Small intestine (tissue), 7 donors: Measurements from ENCODE around the gene KIAA1217. TPM values are rescaled to one million over a fixed set of nuclear protein-coding genes. Genes with fewer than 3 reads are reported as not detected.

Experiments used
- DNase-seq, 2 donors: peaks; one replicate each; pipeline versions ENCODE4 v3.0.0 to v3.0.0-alpha.2; 2013
- FAIRE-seq: peaks from 2 replicates; lab custom pipeline; 2012; peaks lifted over from hg19 to GRCh38; lab: Jason Lieb, UNC
- H3K27ac ChIP-seq, 3 donors: one replicate each; pipeline ENCODE4 v1.5.1; 2013; ENCODE audit warnings: low read length in 2 of 3, mild to moderate bottlenecking in 2 of 3, control low read depth in 1 of 3, inconsistent platforms in 1 of 3, low read depth in 1 of 3, moderate library complexity in 1 of 3
- H3K27me3 ChIP-seq, 3 donors: one replicate each; pipeline ENCODE4 v1.6.1; 2013; ENCODE audit warnings: low read length in 3 of 3, inconsistent platforms in 1 of 3; ENCODE audit not compliant: control insufficient read depth in 3 of 3, insufficient read depth in 3 of 3
- H3K36me3 ChIP-seq, 3 donors: one replicate each; pipeline ENCODE4 v1.6.1; 2013; ENCODE audit warnings: low read length in 3 of 3, inconsistent platforms in 1 of 3, low read depth in 1 of 3, mild to moderate bottlenecking in 1 of 3, moderate library complexity in 1 of 3; ENCODE audit not compliant: control insufficient read depth in 3 of 3, insufficient read depth in 2 of 3
- H3K4me1 ChIP-seq, 3 donors: one replicate each; pipeline ENCODE4 v1.6.1; 2013; ENCODE audit warnings: low read length in 2 of 3, inconsistent platforms in 1 of 3, low read depth in 1 of 3, mild to moderate bottlenecking in 1 of 3, moderate library complexity in 1 of 3; ENCODE audit not compliant: control insufficient read depth in 3 of 3, insufficient read depth in 2 of 3
- H3K4me3 ChIP-seq, 3 donors: one replicate each; pipeline ENCODE4 v1.5.1; 2013; ENCODE audit warnings: low read length in 3 of 3, control low read depth in 1 of 3, inconsistent platforms in 1 of 3, low read depth in 1 of 3, mild to moderate bottlenecking in 1 of 3, moderate library complexity in 1 of 3
- H3K9me3 ChIP-seq, 2 donors: one replicate each; pipeline ENCODE4 v1.6.1; 2013; ENCODE audit warnings: low read depth in 1 of 2, low read length in 1 of 2; ENCODE audit not compliant: control insufficient read depth in 2 of 2, insufficient read depth in 1 of 2
- WGBS, 3 donors: extraction: QIAGEN DNeasy Blood & Tissue Kit; methylation state at CpG; one replicate each; pipeline ENCODE4 v1.1.7; 2013; 5-methylcytosine and 5-hydroxymethylcytosine counted together
- polyA plus RNA-seq, 4 donors: library from polyadenylated mRNA; stranded (reverse) in 3 of 4; unstranded in 1 of 4; fragments of 200-250 nt in 3 of 4; fragments of 120-200 nt in 1 of 4; gene quantifications; one replicate each; pipeline versions ENCODE4 v1.2.1 to v1.2.3, GENCODE V29; 2013
- donor health status: healthy with polysubstance abuse.
- donor health status: control.
- donor health status: control.
- donor health status: Bipolar disorder and iron deficiency.
- donor health status: healthy.

KIAA1217 gene
- polyA plus RNA-seq, 4 donors: 9.0 to 55.1 (median 11.0) TPM

DNA sequence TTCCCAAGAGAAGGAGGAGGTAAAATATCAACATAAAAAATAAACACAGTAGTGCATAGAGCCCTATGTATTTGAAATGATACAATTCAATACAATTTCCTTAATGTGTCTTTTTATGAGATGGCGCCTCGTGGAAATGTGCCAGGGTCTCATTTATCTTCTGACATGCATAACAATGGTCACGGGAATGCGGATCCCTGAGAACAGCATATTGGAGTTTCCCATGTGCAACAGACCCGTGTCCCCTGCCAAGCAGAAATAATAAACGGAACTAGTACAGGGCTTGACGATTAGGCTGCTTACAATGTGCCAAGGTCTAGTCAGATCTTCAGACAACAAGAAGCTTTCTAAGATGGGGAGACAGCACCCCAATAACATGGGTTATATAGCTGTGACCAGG lies 296.8 kb downstream of the KIAA1217 start:
- Histone ChIP-seq H3K27me3 (no peaks in the 10 kb centered on the region), H3K4me1 (peaks cover 0 to 9% (median 0%) of the 10 kb centered on the region in 3 donors), H3K36me3 (peaks cover 3 to 44% (median 4%) of the 10 kb centered on the region in 3 donors), H3K4me3 (no peak overlapping the region), H3K9me3 (no peaks in the 10 kb centered on the region), H3K27ac (no peak overlapping the region)
- FAIRE-seq: no peak
- 77 to 83% (median 83%) methylated on average over 7 of the region's 7 CpGs for WGBS, 3 donors
- no peak for DNase-seq

DNA sequence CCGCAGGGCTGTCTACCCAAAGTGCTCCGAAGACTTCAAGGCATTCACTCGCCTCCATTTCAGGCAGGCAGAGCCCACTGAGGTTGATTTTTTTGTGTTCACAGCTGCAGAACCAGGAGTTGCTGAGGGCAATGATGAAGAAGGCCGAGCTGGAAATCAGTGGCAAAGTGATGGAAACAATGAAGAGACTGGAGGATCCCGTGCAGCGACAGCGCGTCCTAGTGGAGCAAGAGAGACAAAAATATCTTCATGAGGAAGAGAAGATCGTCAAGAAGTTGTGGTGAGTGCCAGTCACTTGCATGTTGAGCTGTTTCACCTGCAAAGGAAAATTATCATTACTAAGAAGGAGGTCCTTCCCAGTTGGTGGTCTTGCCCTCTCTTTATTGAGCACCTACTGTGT lies 304.2 kb downstream of the KIAA1217 start:
- WGBS, 3 donors: 78 to 89% (median 82%) methylated on average over 9 of the region's 9 CpGs
- no peak overlapping the region for H3K4me3 ChIP-seq
- no peak overlapping the region for H3K27ac ChIP-seq
- H3K36me3 ChIP-seq: peaks cover 0 to 39% (median 1%) of the 10 kb centered on the region in 3 donors
- H3K27me3 ChIP-seq: no peaks in the 10 kb centered on the region
- FAIRE-seq (no peak), DNase-seq (no peak)
- H3K4me1 ChIP-seq: no peaks in the 10 kb centered on the region
- no peaks in the 10 kb centered on the region for H3K9me3 ChIP-seq

DNA sequence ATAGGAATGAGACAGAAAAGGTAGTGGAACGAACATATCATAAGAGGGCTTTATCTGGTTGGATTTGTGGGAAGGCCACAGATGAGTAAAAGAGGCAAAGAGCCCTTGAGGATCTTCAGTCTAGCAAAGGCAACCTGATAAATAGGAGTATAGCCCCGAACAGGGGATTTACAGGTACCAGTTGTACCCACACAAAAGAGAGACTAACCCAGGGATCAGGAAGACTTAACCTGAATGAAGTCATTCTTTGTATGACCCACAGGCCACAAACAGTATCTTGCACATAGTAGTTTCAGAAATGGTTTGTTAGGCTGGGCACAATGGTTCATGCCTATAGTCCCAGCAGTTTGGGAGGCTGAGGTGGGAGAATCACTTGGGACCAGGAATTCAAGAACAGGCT lies 306.5 kb downstream of the KIAA1217 start:
- no peak for FAIRE-seq
- Histone ChIP-seq H3K4me3 (no peak overlapping the region), H3K36me3 (peaks cover 0 to 52% (median 6%) of the 10 kb centered on the region in 3 donors), H3K27ac (no peak overlapping the region), H3K27me3 (no peaks in the 10 kb centered on the region), H3K4me1 (no peaks in the 10 kb centered on the region), H3K9me3 (no peaks in the 10 kb centered on the region)
- WGBS, 3 donors: 81 to 92% (median 89%) methylated on average over 2 of the region's 2 CpGs
- no peak for DNase-seq

DNA sequence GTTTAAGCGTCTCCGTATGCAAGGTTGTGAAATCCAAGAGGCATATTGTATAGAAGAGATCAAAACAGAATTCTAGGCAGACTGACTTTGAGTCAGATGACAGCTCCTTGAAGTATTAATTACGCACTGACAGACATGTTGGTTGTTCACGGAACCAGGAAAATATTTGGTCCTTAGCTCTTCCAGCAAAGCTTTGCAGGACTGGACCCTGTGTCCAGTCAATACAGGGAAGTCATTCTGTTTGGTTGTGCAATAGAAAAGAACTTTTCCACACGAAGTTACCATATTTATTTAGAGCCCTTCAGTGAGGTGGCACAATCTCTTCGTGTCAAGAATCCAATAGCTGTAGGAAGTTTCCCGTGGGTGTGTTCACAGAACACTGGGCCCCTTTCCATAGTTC lies 309.5 kb downstream of the KIAA1217 start:
- no peaks in the 10 kb centered on the region for H3K9me3 ChIP-seq
- H3K36me3 ChIP-seq: peaks cover 0 to 62% (median 8%) of the 10 kb centered on the region in 3 donors
- no peaks in the 10 kb centered on the region for H3K4me1 ChIP-seq
- DNase-seq (peak in 1 of 2 donors; percentile 22), FAIRE-seq (no peak)
- WGBS, 3 donors: 68 to 77% (median 69%) methylated on average over 7 of the region's 7 CpGs
- H3K27me3 ChIP-seq: no peaks in the 10 kb centered on the region
- no peak overlapping the region for H3K4me3 ChIP-seq
- no peak overlapping the region for H3K27ac ChIP-seq

DNA sequence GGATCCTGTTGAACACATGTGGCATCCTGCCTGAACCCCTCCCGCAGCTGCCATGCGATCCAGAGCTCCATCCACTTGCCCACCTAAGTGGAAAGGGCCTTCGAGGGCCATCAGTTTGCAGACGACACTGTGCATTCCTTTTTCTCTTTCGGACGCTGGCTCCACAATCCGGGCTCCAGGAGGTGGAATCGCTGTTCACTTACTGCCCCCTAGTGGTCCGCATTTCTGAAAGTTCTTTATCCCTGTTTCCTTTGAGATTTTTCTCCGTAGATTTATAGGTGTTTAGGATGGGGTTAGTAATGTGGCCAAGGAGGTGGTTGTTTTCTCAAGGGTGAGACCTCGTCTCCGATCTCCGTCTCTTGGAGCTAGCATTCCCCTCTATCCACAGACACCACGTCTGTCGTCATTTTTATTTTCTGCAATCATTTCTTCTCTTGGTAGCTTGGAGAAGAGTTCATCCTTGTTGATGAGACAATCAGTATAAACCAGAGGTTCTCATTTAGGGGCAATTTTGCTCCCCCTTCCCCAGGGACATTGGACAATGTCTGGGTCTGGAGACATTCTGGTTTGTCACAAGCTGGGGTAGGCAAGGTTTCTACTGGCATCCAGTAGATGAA lies 310.2 kb downstream of the KIAA1217 start:
- H3K4me1 ChIP-seq: no peaks in the 10 kb centered on the region
- peaks cover 0 to 64% (median 8%) of the 10 kb centered on the region in 3 donors for H3K36me3 ChIP-seq
- no peaks in the 10 kb centered on the region for H3K9me3 ChIP-seq
- no peaks in the 10 kb centered on the region for H3K27me3 ChIP-seq
- DNase-seq: peak; percentile 54 to 77
- 17 to 35% (median 29%) methylated on average over 15 of the region's 15 CpGs for WGBS, 3 donors
- no peak overlapping the region for H3K27ac ChIP-seq
- FAIRE-seq: no peak
- H3K4me3 ChIP-seq: no peak overlapping the region

DNA sequence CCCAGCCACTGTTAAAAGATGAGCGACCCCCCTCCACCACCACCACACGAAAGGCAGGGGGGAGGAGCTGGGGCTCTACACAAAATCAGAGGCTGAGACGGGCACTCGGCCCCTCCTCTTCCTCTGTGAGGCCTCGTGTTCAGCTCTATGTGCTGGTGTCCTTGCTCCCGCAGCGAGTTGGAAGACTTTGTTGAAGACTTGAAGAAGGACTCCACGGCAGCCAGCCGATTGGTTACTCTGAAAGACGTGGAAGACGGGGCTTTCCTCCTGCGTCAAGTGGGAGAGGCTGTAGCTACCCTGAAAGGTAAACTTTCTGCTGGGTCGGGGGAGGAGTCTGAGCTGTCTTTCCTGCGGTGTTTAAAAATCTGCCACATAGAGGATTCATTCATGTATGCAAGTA lies 311.0 kb downstream of the KIAA1217 start:
- Histone ChIP-seq H3K4me3 (no peak overlapping the region), H3K27ac (no peak overlapping the region), H3K4me1 (no peaks in the 10 kb centered on the region), H3K9me3 (no peaks in the 10 kb centered on the region), H3K27me3 (no peaks in the 10 kb centered on the region), H3K36me3 (peaks cover 0 to 69% (median 8%) of the 10 kb centered on the region in 3 donors)
- FAIRE-seq (no peak), DNase-seq (no peak)
- 62 to 81% (median 72%) methylated on average over 13 to 14 of the region's 14 CpGs for WGBS, 3 donors

DNA sequence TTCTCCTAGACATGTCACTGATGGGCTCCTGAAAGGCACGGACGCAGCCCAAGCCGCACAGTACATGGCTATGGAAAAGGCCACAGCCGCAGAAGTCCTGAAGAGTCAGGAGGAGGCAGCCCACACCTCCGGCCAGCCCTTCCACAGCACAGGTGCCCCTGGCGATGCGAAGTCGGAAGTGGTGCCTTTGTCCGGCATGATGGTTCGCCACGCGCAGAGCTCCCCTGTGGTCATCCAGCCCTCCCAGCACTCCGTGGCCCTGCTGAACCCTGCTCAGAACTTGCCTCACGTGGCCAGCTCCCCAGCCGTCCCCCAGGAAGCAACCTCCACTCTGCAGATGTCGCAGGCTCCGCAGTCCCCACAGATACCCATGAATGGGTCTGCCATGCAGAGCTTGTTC lies 315.4 kb downstream of the KIAA1217 start:
- DNase-seq: no peak
- Histone ChIP-seq H3K4me1 (no peaks in the 10 kb centered on the region), H3K4me3 (no peak overlapping the region), H3K27me3 (no peaks in the 10 kb centered on the region), H3K27ac (no peak overlapping the region), H3K36me3 (peaks cover 6 to 72% (median 13%) of the 10 kb centered on the region in 3 donors), H3K9me3 (no peaks in the 10 kb centered on the region)
- 91 to 96% (median 91%) methylated on average over 17 of the region's 17 CpGs for WGBS, 3 donors
- FAIRE-seq: no peak

DNA sequence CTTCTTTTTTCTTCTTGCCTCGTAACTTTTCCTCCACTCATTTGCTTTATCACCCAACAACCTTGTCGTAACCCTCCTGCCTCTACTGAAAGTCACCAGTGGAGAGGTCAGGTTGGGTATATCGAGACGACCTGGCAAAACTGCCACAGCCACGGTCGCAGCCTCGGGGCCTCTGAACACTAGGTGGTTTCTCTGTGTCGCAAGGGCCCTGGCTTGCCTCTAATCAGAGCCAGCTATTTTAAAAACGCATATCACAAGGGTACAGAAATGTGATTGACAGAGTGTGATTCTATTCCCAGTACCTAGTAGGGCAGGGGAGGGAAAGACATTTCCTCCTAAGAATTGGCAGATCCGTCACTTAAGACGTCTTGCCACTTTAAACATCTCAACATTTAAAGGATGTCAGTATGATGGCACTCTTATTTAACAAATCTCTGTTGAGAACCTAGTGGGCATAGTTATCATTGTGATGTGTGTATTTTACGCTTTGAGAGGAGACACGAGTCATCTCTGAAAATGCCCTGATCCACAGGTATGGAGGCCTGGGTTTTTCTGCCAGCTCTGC lies 317.2 kb downstream of the KIAA1217 start:
- peaks cover 9 to 67% (median 11%) of the 10 kb centered on the region in 3 donors for H3K36me3 ChIP-seq

More for the DNA sequence above, 317.2 kb downstream of the KIAA1217 start:
- no peak overlapping the region for H3K4me3 ChIP-seq
- FAIRE-seq (no peak), DNase-seq (no peak)
- H3K9me3 ChIP-seq: no peaks in the 10 kb centered on the region
- no peaks in the 10 kb centered on the region for H3K4me1 ChIP-seq
- H3K27me3 ChIP-seq: no peaks in the 10 kb centered on the region
- WGBS, 3 donors: 93% methylated on average over 13 of the region's 13 CpGs
- no peak overlapping the region for H3K27ac ChIP-seq
